H1 (cell line): ENCODE data around the gene TRAPPC12. TPM values are rescaled to one million over a fixed set of nuclear protein-coding genes. Genes with fewer than 3 reads are reported as not detected.

Experiments
- CTCF ChIA-PET: fragments of 300-600 bp; sonication (Branson Sonifier 250); formaldehyde crosslinking; loops from one replicate; lab custom pipeline; 2021; ENCODE audit not compliant: partially characterized antibody; lab: Charles Lee
- POLR2A ChIA-PET: fragments of 300-600 bp; sonication (Branson Sonifier 250); formaldehyde crosslinking; loops from one replicate; lab custom pipeline; 2021; ENCODE audit warnings: inconsistent platforms; ENCODE audit not compliant: partially characterized antibody; lab: Charles Lee
- DNase-seq, 2 experiments: peaks; one replicate each; pipeline versions ENCODE4 v3.0.0 to v3.0.0-alpha.2; 2010 to 2022; ENCODE audit warnings: low spot score in 2 of 2, low read depth in 1 of 2, mixed read lengths in 1 of 2
- FAIRE-seq: peaks from 2 replicates; lab custom pipeline; 2011; peaks lifted over from hg19 to GRCh38; lab: Jason Lieb, UNC
- H2AFZ ChIP-seq: 2 replicates; pipeline ENCODE4 v1.8.1; 2012; ENCODE audit warnings: low read length, inconsistent platforms
- H2AK5ac ChIP-seq: 2 replicates; pipeline ENCODE4 v1.6.1; 2013; ENCODE audit warnings: low read depth, low read length
- H2BK120ac ChIP-seq: replicated peaks from 2 replicates; pipeline ENCODE3; 2013; ENCODE audit warnings: low read depth, low read length, inconsistent platforms
- H2BK12ac ChIP-seq: 2 replicates; pipeline ENCODE4 v1.6.1; 2013; ENCODE audit warnings: low read depth, low read length
- H2BK15ac ChIP-seq: 2 replicates; pipeline ENCODE4 v1.6.1; 2013; ENCODE audit warnings: low read length
- H2BK20ac ChIP-seq: 2 replicates; pipeline ENCODE4 v1.6.1; 2013; ENCODE audit warnings: low read length
- H2BK5ac ChIP-seq: 2 replicates; pipeline ENCODE4 v1.6.1; 2013; ENCODE audit warnings: low read depth, low read length
- H3K14ac ChIP-seq: 2 replicates; pipeline ENCODE4 v1.6.1; 2013; ENCODE audit warnings: inconsistent platforms; ENCODE audit not compliant: insufficient read length
- H3K18ac ChIP-seq: 2 replicates; pipeline ENCODE4 v1.6.1; 2013; ENCODE audit warnings: low read length; ENCODE audit errors: extremely low read depth
- H3K23ac ChIP-seq: 2 replicates; pipeline ENCODE4 v1.6.1; 2013; ENCODE audit warnings: inconsistent platforms; ENCODE audit not compliant: insufficient read length
- H3K23me2 ChIP-seq: 2 replicates; pipeline ENCODE4 v1.6.1; 2013; ENCODE audit warnings: low read depth, low read length
- H3K27ac ChIP-seq: 2 replicates; pipeline ENCODE4 v1.6.1; 2011; ENCODE audit warnings: low read depth, low read length, inconsistent platforms
- H3K27me3 ChIP-seq, 4 experiments: replicated peaks in 1 of 4; 1 replicate in 1 of 4; 2 replicates in 3 of 4; pipeline versions ENCODE4 v1.6.1 to v1.8.1; 2011 to 2013; ENCODE audit warnings: low read length in 3 of 4, mild to moderate bottlenecking in 3 of 4, inconsistent platforms in 2 of 4, mixed read lengths in 2 of 4, moderate library complexity in 1 of 4; ENCODE audit not compliant: control insufficient read depth in 3 of 4, insufficient read depth in 3 of 4; ENCODE audit errors: extremely low read depth in 1 of 4
- H3K36me3 ChIP-seq, 4 experiments: 2 replicates each; pipeline versions ENCODE4 v1.6.1 to v1.8.1; 2011 to 2013; ENCODE audit warnings: mild to moderate bottlenecking in 4 of 4, low read length in 3 of 4, moderate library complexity in 2 of 4, control low read depth in 1 of 4, inconsistent platforms in 1 of 4; ENCODE audit not compliant: insufficient read depth in 4 of 4, control insufficient read depth in 2 of 4
- H3K4ac ChIP-seq: replicated peaks from 2 replicates; pipeline ENCODE3; 2013; ENCODE audit warnings: low read length, low read depth, mixed read lengths, inconsistent platforms; ENCODE audit not compliant: insufficient read length
- H3K4me1 ChIP-seq, 4 experiments: replicated peaks in 1 of 4; 1 replicate in 1 of 4; 2 replicates in 3 of 4; pipeline versions ENCODE4 v1.6.1 to v1.8.1; 2011 to 2013; ENCODE audit warnings: low read length in 3 of 4, inconsistent platforms in 2 of 4, mixed read lengths in 1 of 4; ENCODE audit not compliant: insufficient read depth in 4 of 4, control insufficient read depth in 3 of 4
- H3K4me2 ChIP-seq, 2 experiments: 2 replicates each; pipeline versions ENCODE4 v1.6.1 to v1.8.1; 2011 to 2013; ENCODE audit warnings: low read depth in 2 of 2, low read length in 2 of 2, control low read depth in 1 of 2, inconsistent platforms in 1 of 2, mild to moderate bottlenecking in 1 of 2; ENCODE audit not compliant: insufficient read depth in 1 of 2
- H3K4me3 ChIP-seq, 4 experiments: fragments of 200-600, 300-600 bp in 1 of 4; sonication (generic), shearing (Covaris generic), sonication (Bioruptor Twin) in 1 of 4; 2 replicates each; pipeline versions ENCODE4 v1.5.1 to v1.8.1; 2011 to 2016; ENCODE audit warnings: low read length in 4 of 4, low read depth in 3 of 4, control low read depth in 2 of 4, inconsistent platforms in 2 of 4, mild to moderate bottlenecking in 2 of 4, mixed read lengths in 1 of 4, moderate library complexity in 1 of 4; ENCODE audit not compliant: insufficient read depth in 2 of 4; ENCODE audit errors: extremely low read depth in 1 of 4
- H3K56ac ChIP-seq: replicated peaks from 2 replicates; pipeline ENCODE3; 2013; ENCODE audit warnings: low read depth, mild to moderate bottlenecking, mixed read lengths, low read length, inconsistent platforms; ENCODE audit not compliant: insufficient read length
- H3K79me1 ChIP-seq: 2 replicates; pipeline ENCODE4 v1.6.1; 2013; ENCODE audit warnings: low read depth, low read length, control low read depth
- H3K79me2 ChIP-seq, 2 experiments: 2 replicates each; pipeline versions ENCODE4 v1.6.1 to v1.8.1; 2012 to 2013; ENCODE audit warnings: low read length in 2 of 2, mild to moderate bottlenecking in 2 of 2, inconsistent platforms in 1 of 2; ENCODE audit not compliant: insufficient read depth in 2 of 2, control insufficient read depth in 1 of 2
- H3K9ac ChIP-seq, 4 experiments: replicated peaks in 1 of 4; 1 replicate in 1 of 4; 2 replicates in 3 of 4; pipeline versions ENCODE4 v1.6.1 to v1.8.1; 2011 to 2013; ENCODE audit warnings: low read depth in 3 of 4, low read length in 3 of 4, control low read depth in 2 of 4, mild to moderate bottlenecking in 2 of 4, moderate library complexity in 2 of 4, inconsistent platforms in 1 of 4; ENCODE audit errors: extremely low read depth in 1 of 4
- H3K9me3 ChIP-seq, 2 experiments: 2 replicates each; pipeline versions ENCODE4 v1.6.1 to v1.8.1; 2012 to 2013; ENCODE audit warnings: mild to moderate bottlenecking in 2 of 2, moderate library complexity in 2 of 2, control low read depth in 1 of 2, inconsistent platforms in 1 of 2, low read depth in 1 of 2, low read length in 1 of 2, mixed read lengths in 1 of 2; ENCODE audit not compliant: insufficient read depth in 2 of 2
- H4K20me1 ChIP-seq, 2 experiments: replicated peaks in 1 of 2; 2 replicates each; pipeline versions ENCODE3 to v1.8.1; 2011 to 2013; ENCODE audit warnings: inconsistent platforms in 2 of 2, low read length in 2 of 2, mild to moderate bottlenecking in 1 of 2; ENCODE audit not compliant: insufficient read depth in 2 of 2, control insufficient read depth in 1 of 2
- H4K5ac ChIP-seq: 2 replicates; pipeline ENCODE4 v1.6.1; 2013; ENCODE audit warnings: low read length, low read depth, mixed read lengths, inconsistent platforms; ENCODE audit not compliant: insufficient read length
- H4K8ac ChIP-seq: 2 replicates; pipeline ENCODE4 v1.8.0; 2013; ENCODE audit warnings: mild to moderate bottlenecking, moderate library complexity, low read length, inconsistent platforms; ENCODE audit not compliant: insufficient read depth; ENCODE audit errors: extremely low read depth
- H4K91ac ChIP-seq: replicated peaks from 2 replicates; pipeline ENCODE3; 2013; ENCODE audit warnings: low read length, mixed read lengths, inconsistent platforms; ENCODE audit not compliant: insufficient read length
- BCL11A ChIP-seq, 2 experiments: IDR thresholded peaks; one replicate each; pipeline ENCODE4 v1.6.1; 2011; ENCODE audit warnings: low read depth in 2 of 2, low read length in 2 of 2, mild to moderate bottlenecking in 2 of 2
- CBX8 ChIP-seq: fragments of 300-800, 300-1000 bp; sonication (generic); IDR thresholded peaks from 2 replicates; pipeline ENCODE4 v1.7.1; 2016; ENCODE audit warnings: low read depth, low read length, borderline replicate concordance
- CHD2 ChIP-seq: IDR thresholded peaks from 2 replicates; pipeline ENCODE4 v1.6.1; 2012; ENCODE audit warnings: low read length, improper control_type of control experiment
- EP300 ChIP-seq, 2 experiments: IDR thresholded peaks; 1 replicate in 1 of 2; 2 replicates in 1 of 2; pipeline ENCODE4 v1.6.1; 2011 to 2012; ENCODE audit warnings: low read depth in 2 of 2, low read length in 2 of 2, mild to moderate bottlenecking in 2 of 2, borderline replicate concordance in 1 of 2, inconsistent platforms in 1 of 2, moderate library complexity in 1 of 2
- EZH2 ChIP-seq: fragments of 200-600 bp; sonication (generic); IDR thresholded peaks from 2 replicates; pipeline ENCODE4 v1.7.1; 2012; ENCODE audit warnings: low read depth, mild to moderate bottlenecking, moderate library complexity, low read length, inconsistent platforms; ENCODE audit not compliant: severe bottlenecking
- JUN ChIP-seq: IDR thresholded peaks from 2 replicates; pipeline ENCODE4 v1.6.1; 2011; ENCODE audit warnings: low read depth, mild to moderate bottlenecking, improper control_type of control experiment, low read length
- KDM5A ChIP-seq: fragments of 200-600 bp; IDR thresholded peaks from 2 replicates; pipeline ENCODE4 v1.7.1; 2012; ENCODE audit warnings: mild to moderate bottlenecking, low read length, inconsistent platforms, mixed read lengths
- MAFK ChIP-seq: IDR thresholded peaks from 2 replicates; pipeline ENCODE4 v1.6.1; 2012; ENCODE audit warnings: low read depth, mild to moderate bottlenecking, improper control_type of control experiment, low read length
- PHF8 ChIP-seq: fragments of 200-600 bp; sonication (generic); conservative IDR thresholded peaks from 2 replicates; pipeline ENCODE4 v1.7.1; 2012; ENCODE audit warnings: low read depth, mild to moderate bottlenecking, inconsistent platforms, low read length, moderate library complexity
- POLR2AphosphoS5 ChIP-seq: IDR thresholded peaks from 2 replicates; pipeline ENCODE4 v1.6.1; 2011; ENCODE audit warnings: low read depth, low read length
- RXRA ChIP-seq: IDR thresholded peaks from 2 replicates; pipeline ENCODE4 v1.6.1; 2011; ENCODE audit warnings: low read depth, mild to moderate bottlenecking, low read length, moderate library complexity; ENCODE audit not compliant: insufficient read depth
- SIRT6 ChIP-seq: IDR thresholded peaks from one replicate; pipeline ENCODE4 v1.7.1; 2012; ENCODE audit warnings: low read length, inconsistent platforms
- SP1 ChIP-seq: IDR thresholded peaks from 2 replicates; pipeline ENCODE4 v1.6.1; 2011; ENCODE audit warnings: low read depth, low read length
- WGBS, 2 experiments: shearing (Covaris generic) in 1 of 2; methylation state at CpG; one replicate each; pipeline versions ENCODE4 v1.1.6 to v1.1.7; 2013 to 2015; ENCODE audit warnings: low lambda C conversion rate in 2 of 2, mixed read lengths in 2 of 2, inconsistent platforms in 1 of 2, low coverage in 1 of 2, missing lambda C conversion rate in 1 of 2; ENCODE audit not compliant: insufficient replicate concordance in 2 of 2, insufficient coverage in 1 of 2, insufficient read length in 1 of 2; ENCODE audit errors: extremely low coverage in 1 of 2, missing lambda C conversion rate in 1 of 2; 5-methylcytosine and 5-hydroxymethylcytosine counted together
- polyA plus RNA-seq, 7 experiments: library from polyadenylated mRNA; depleted of rRNA in 3 of 7; stranded (reverse) in 5 of 7; unstranded in 2 of 7; fragments of >200 nt in 5 of 7; fragments of 200-250 nt in 2 of 7; gene quantifications; 1 replicate in 5 of 7; 2 replicates in 1 of 7; 4 replicates in 1 of 7; pipeline versions ENCODE4 v1.2.1 to v1.2.3, GENCODE V29; 2011 to 2013; ENCODE audit warnings: missing spikeins in 2 of 7, mixed read lengths in 2 of 7
- total RNA-seq: library from RNA; stranded (reverse); fragmentation: NEBNext Ultra II Directional; extraction: Animal tissue kit (Norgen Biotek cat#: 25700); gene quantifications from 2 replicates; pipeline ENCODE4 v1.2.1, GENCODE V29; 2021

Gene TRAPPC12
- total and polyA plus RNA-seq, 2 of the 8 experiments (the other 6 are each of a cell fraction or from before 2014, with no cell fraction given): 35.0 to 67.3 TPM

DNA sequence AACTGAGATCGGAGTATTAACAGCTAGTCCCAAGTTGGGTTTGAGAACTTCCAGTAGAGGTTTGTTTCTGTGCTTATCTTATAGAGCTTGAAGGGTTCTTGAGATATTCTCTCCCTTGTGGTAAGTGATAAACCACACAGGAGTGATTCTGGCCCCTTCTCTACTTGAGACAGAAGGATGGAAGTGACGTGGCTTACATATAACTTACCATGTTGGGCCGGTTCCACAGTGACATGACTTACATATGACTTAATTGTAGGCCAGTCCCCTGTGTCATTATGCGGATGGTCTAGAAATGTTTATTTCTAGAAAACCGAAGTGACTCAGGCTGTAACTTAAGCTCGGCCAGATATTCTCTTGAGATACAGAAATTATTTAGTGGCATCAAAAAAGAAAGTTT, 62.7 kb downstream of the TRAPPC12 start:
- no peak overlapping the region for H2AK5ac ChIP-seq
- no peak overlapping the region for H3K27ac ChIP-seq
- CTCF ChIA-PET: interaction anchor here (1.3 to 4.7 kb wide), 6 partner anchors 8 to 21 kb away, joined by 3 to 33 read pairs (median 22); no protein-coding TSS in a partner anchor
- no peak overlapping the region for H2BK20ac ChIP-seq
- POLR2A ChIA-PET: no interaction called here
- H3K4me3 ChIP-seq: no peak overlapping the region
- H3K23me2 ChIP-seq: no peaks in the 10 kb centered on the region
- H3K4ac ChIP-seq: no peak overlapping the region
- H2BK5ac ChIP-seq: no peak overlapping the region
- H4K20me1 ChIP-seq: peaks cover 0 to 2% of the 10 kb centered on the region in 2 experiments
- no peak overlapping the region for H2AFZ ChIP-seq
- no peaks in the 10 kb centered on the region for H3K79me1 ChIP-seq
- no peak overlapping the region for H4K91ac ChIP-seq
- no peak overlapping the region for H3K23ac ChIP-seq
- H2BK15ac ChIP-seq: no peak overlapping the region
- no peak overlapping the region for H3K4me2 ChIP-seq
- H3K18ac ChIP-seq: no peak overlapping the region
- no peak overlapping the region for H3K56ac ChIP-seq
- H2BK12ac ChIP-seq: no peak overlapping the region
- no peaks in the 10 kb centered on the region for H3K27me3 ChIP-seq
- H3K4me1 ChIP-seq: no peaks in the 10 kb centered on the region
- no peak overlapping the region for H3K14ac ChIP-seq
- no peak for FAIRE-seq
- no peak overlapping the region for H2BK120ac ChIP-seq
- DNase-seq: peak in 1 of 2 experiments; percentile 22
- peaks cover 6 to 14% (median 10%) of the 10 kb centered on the region in 4 experiments; a peak in 6 of 8 replicates for H3K36me3 ChIP-seq
- H4K8ac ChIP-seq: no peak overlapping the region
- 84% methylated on average over 6 of the region's 6 CpGs; no CpG with 5 or more reads in 1 of the 2 experiments for WGBS, 2 experiments
- no peak overlapping the region for H3K9ac ChIP-seq
- no peaks in the 10 kb centered on the region for H3K79me2 ChIP-seq
- no peaks in the 10 kb centered on the region for H3K9me3 ChIP-seq
- no peak overlapping the region for H4K5ac ChIP-seq
- TF ChIP-seq POLR2AphosphoS5: no peak
- no peak for TF ChIP-seq EZH2
- no peak for TF ChIP-seq PHF8
- TF ChIP-seq CHD2: no peak
- TF ChIP-seq EP300 (IDR thresholded peaks at IDR 0.05; ENCODE audit: borderline replicate concordance in 1 of 2, low read depth in 2 of 2, low read length in 2 of 2): no peak
- TF ChIP-seq MAFK: no peak
- no peak for TF ChIP-seq SP1
- TF ChIP-seq CBX8: no peak
- no peak for TF ChIP-seq RXRA
- TF ChIP-seq SIRT6: no peak
- no peak for TF ChIP-seq KDM5A
- TF ChIP-seq JUN: no peak
- no peak for TF ChIP-seq BCL11A (IDR thresholded peaks at IDR 0.05; ENCODE audit: low read depth in 2 of 2, low read length in 2 of 2)
